HUES48 (cell line): ENCODE results near the gene CFAP43.
"Not testable (repeated sequence)": the region's sequence is repeated elsewhere in the genome, so short reads cannot be mapped to it uniquely, and the experiment has no call there.

ENCODE experiments used
- H3K27ac ChIP-seq: one replicate; pipeline ENCODE4 v1.7.0; 2013; ENCODE audit warnings: low read depth, low read length, inconsistent platforms
- H3K27me3 ChIP-seq: 2 replicates; pipeline ENCODE4 v1.6.1; 2013; ENCODE audit warnings: mild to moderate bottlenecking, low read length; ENCODE audit not compliant: control insufficient read depth, insufficient read depth
- H3K36me3 ChIP-seq: 2 replicates; pipeline ENCODE4 v1.6.1; 2013; ENCODE audit warnings: low read length; ENCODE audit not compliant: control insufficient read depth, insufficient read depth
- H3K4me1 ChIP-seq: 2 replicates; pipeline ENCODE4 v1.6.1; 2013; ENCODE audit warnings: mild to moderate bottlenecking, low read length; ENCODE audit not compliant: control insufficient read depth, insufficient read depth
- H3K4me3 ChIP-seq: 2 replicates; pipeline ENCODE4 v1.5.1; 2013; ENCODE audit warnings: mild to moderate bottlenecking, low read depth, low read length
- H3K9ac ChIP-seq: 2 replicates; pipeline ENCODE4 v1.6.1; 2013; ENCODE audit warnings: mild to moderate bottlenecking, low read depth, low read length, moderate library complexity
- H3K9me3 ChIP-seq: 2 replicates; pipeline ENCODE4 v1.6.1; 2013; ENCODE audit warnings: low read length; ENCODE audit not compliant: control insufficient read depth, insufficient read depth

CFAP43 gene

GRCh38 chr10:104255311-104255981 is 23.3 kb upstream of the CFAP43 start:
- peaks cover 44% of the 10 kb centered on the region for H3K4me1 ChIP-seq
- peak overlapping the region; percentile 84 for H3K27ac ChIP-seq
- H3K27me3 ChIP-seq: peaks cover 8% of the 10 kb centered on the region
- H3K9me3 ChIP-seq: no peaks in the 10 kb centered on the region
- peaks cover 27% of the 10 kb centered on the region for H3K36me3 ChIP-seq
- peak overlapping the region; percentile 71 for H3K4me3 ChIP-seq
- peak overlapping the region; percentile 64 for H3K9ac ChIP-seq

- H3K27ac ChIP-seq: peak within 1 kb of the TSS; percentile 84
- H3K27me3 ChIP-seq: peaks cover 8% of the 10 kb centered on the region
- H3K4me1 ChIP-seq: peaks cover 45% of the 10 kb centered on the region
These were observed 22.5 kb upstream of the CFAP43 start, which contains the start of gene GSTO1 for GRCh38 chr10:104254493-104255310. GSTO1 (plus strand) TSS chr10:104254892; CDS start chr10:104254929, 37 bp downstream.

GRCh38 chr10:104253606-104254410 is 21.6 kb upstream of the CFAP43 start:
- Histone ChIP-seq H3K9ac (no peak overlapping the region), H3K36me3 (peaks cover 11% of the 10 kb centered on the region; the same call in 1 of the 2 replicates), H3K27me3 (peaks cover 8% of the 10 kb centered on the region), H3K9me3 (no peaks in the 10 kb centered on the region), H3K4me3 (peak overlapping the region; percentile 71), H3K4me1 (peaks cover 45% of the 10 kb centered on the region), H3K27ac (peak overlapping the region; percentile 84)

More at GRCh38 chr10:104254493-104255310, 22.5 kb upstream of the CFAP43 start, which contains the start of gene GSTO1:
- Histone ChIP-seq H3K4me3 (peak within 1 kb of the TSS; percentile 71), H3K9ac (peak within 1 kb of the TSS; percentile 64), H3K9me3 (no peaks in the 10 kb centered on the region), H3K36me3 (peaks cover 19% of the 10 kb centered on the region)

DNA sequence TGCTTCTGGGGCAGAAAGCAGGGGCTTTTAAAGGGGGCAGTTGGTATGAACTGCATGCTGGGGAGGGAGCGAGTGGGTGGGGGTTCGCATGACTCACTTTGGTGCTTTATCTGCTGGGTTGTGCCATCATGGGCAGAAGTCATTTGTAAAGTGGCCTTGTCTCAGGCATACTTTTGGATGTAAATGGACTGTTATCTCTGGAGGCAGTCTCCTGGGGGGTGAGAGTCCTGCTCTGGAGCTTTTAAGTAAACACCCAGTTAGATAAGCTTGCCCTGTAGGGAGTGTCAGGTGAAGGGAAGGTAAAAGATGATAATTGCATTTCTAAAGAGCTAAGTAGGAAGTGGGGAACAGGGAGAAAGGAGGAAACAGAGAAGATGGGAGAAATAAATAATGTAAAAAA is 20.9 kb upstream of the CFAP43 start:
- Histone ChIP-seq H3K36me3 (peaks cover 4% of the 10 kb centered on the region; the same call in 1 of the 2 replicates), H3K4me3 (peak overlapping the region; percentile 71; the same call in 1 of the 2 replicates), H3K9ac (no peak overlapping the region), H3K27me3 (peaks cover 8% of the 10 kb centered on the region), H3K4me1 (peaks cover 45% of the 10 kb centered on the region), H3K27ac (peak overlapping the region; percentile 84), H3K9me3 (no peaks in the 10 kb centered on the region)

- H3K9ac ChIP-seq: no peak overlapping the region
- no peak overlapping the region for H3K4me3 ChIP-seq
- H3K27me3 ChIP-seq: peaks cover 8% of the 10 kb centered on the region
- no peaks in the 10 kb centered on the region for H3K9me3 ChIP-seq
- peak overlapping the region; percentile 84 for H3K27ac ChIP-seq
- peaks cover 45% of the 10 kb centered on the region for H3K4me1 ChIP-seq
- H3K36me3 ChIP-seq: no peaks in the 10 kb centered on the region
These were observed 20.2 kb upstream of the CFAP43 start for GRCh38 chr10:104252368-104252767.

DNA sequence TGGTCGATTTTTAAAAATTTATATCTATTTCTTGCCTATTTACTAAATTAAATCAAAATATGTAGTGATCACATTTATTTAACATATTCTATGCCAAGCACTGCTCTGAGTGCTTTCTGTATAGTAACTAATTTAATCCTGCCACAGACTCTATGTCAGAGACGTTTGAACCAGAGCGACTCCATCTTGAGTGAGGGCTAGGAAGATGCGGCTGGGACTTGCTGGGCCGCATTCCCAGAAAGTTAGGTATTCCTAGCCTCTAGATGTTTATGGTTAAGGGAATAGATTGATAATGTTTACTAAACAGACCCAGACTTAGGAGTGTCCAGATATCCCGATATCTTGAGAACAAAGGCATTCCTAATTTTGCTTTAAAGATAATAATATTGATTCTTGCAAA is 19.3 kb upstream of the CFAP43 start:
- Histone ChIP-seq H3K4me3 (no peak overlapping the region), H3K4me1 (peaks cover 40% of the 10 kb centered on the region), H3K27me3 (peaks cover 8% of the 10 kb centered on the region), H3K9me3 (no peaks in the 10 kb centered on the region), H3K27ac (no peak overlapping the region), H3K36me3 (no peaks in the 10 kb centered on the region), H3K9ac (no peak overlapping the region)

- Histone ChIP-seq H3K9ac (no peak overlapping the region), H3K27ac (no peak overlapping the region), H3K27me3 (peaks cover 8% of the 10 kb centered on the region), H3K4me3 (no peak overlapping the region), H3K4me1 (peaks cover 31% of the 10 kb centered on the region), H3K9me3 (no peaks in the 10 kb centered on the region), H3K36me3 (no peaks in the 10 kb centered on the region)
These were observed 18.2 kb upstream of the CFAP43 start for GRCh38 chr10:104250371-104250770.

DNA sequence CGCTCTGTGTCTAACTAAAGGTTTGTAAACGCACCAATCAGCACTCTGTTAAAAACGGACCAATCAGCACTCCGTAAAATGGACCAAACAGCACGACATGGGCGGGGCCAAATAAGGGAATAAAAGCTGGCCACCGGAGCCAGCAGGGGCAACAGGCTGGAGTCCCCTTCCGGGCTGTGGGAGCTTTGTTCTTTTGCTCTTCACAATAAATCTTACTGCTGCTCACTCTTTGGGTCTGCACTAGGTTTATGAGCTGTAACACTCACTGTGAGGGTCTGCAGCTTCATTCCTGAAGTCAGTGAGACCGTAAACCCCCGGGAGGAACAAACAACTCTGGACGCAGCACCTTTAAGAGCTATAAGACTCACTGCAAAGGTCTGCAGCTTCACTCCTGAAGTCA is 16.8 kb upstream of the CFAP43 start:
- not testable (repeated sequence) for H3K4me3 ChIP-seq, H3K9me3 ChIP-seq, H3K27me3 ChIP-seq, H3K27ac ChIP-seq, H3K36me3 ChIP-seq, H3K9ac ChIP-seq
- H3K4me1 ChIP-seq: peaks cover 28% of the 10 kb centered on the region

- no peak overlapping the region for H3K4me3 ChIP-seq
- H3K4me1 ChIP-seq: peaks cover 15% of the 10 kb centered on the region
- no peaks in the 10 kb centered on the region for H3K36me3 ChIP-seq
- H3K27ac ChIP-seq: no peak overlapping the region
- H3K9ac ChIP-seq: no peak overlapping the region
- H3K27me3 ChIP-seq: peaks cover 3% of the 10 kb centered on the region; the same call in 1 of the 2 replicates
- no peaks in the 10 kb centered on the region for H3K9me3 ChIP-seq
These were observed 15.5 kb upstream of the CFAP43 start for GRCh38 chr10:104247513-104248146.

- no peak overlapping the region for H3K4me3 ChIP-seq
- H3K4me1 ChIP-seq: peaks cover 10% of the 10 kb centered on the region
- H3K9ac ChIP-seq: no peak overlapping the region
- H3K9me3 ChIP-seq: no peaks in the 10 kb centered on the region
- H3K27me3 ChIP-seq: no peaks in the 10 kb centered on the region
- H3K27ac ChIP-seq: no peak overlapping the region
- no peaks in the 10 kb centered on the region for H3K36me3 ChIP-seq
These were observed 14.8 kb upstream of the CFAP43 start for GRCh38 chr10:104246976-104247375.
